K562 (cell line): Measurements from ENCODE around the gene LIFR.

Experiments
- ATF4 ChIP-seq: fragments of 450-650 bp; formaldehyde crosslinking; IDR thresholded peaks from 2 replicates; pipeline ENCODE4 v1.4.0; 2022; ENCODE audit warnings: mild to moderate bottlenecking, moderate library complexity
- CEBPB ChIP-seq: fragments of 450-650 bp; IDR thresholded peaks from 2 replicates; pipeline ENCODE4 v1.6.1; 2016; ENCODE audit warnings: missing genetic modification characterization, missing compliant biosample characterization
- CTCF ChIP-seq, 3 experiments: IDR thresholded peaks in 2 of 3; conservative IDR thresholded peaks in 1 of 3; 2 replicates each; pipeline ENCODE4 v1.5.1; 2011 to 2012; ENCODE audit warnings: low read length in 3 of 3, mild to moderate bottlenecking in 3 of 3, control low read depth in 2 of 3, improper control_type of control experiment in 1 of 3, inconsistent platforms in 1 of 3, low read depth in 1 of 3, mixed read lengths in 1 of 3, moderate library complexity in 1 of 3; ENCODE audit not compliant: insufficient read depth in 2 of 3
- EZH2 ChIP-seq: IDR thresholded peaks from 2 replicates; pipeline ENCODE4 v1.6.1; 2012; ENCODE audit warnings: low read depth, mild to moderate bottlenecking, inconsistent platforms, low read length, borderline replicate concordance
- IRF2 ChIP-seq: sonication (generic); formaldehyde crosslinking; IDR thresholded peaks from 2 replicates; pipeline ENCODE4 v1.8.1; 2022; ENCODE audit warnings: mild to moderate bottlenecking, missing genetic modification reagents
- MTA3 ChIP-seq: fragments of 450-650 bp; formaldehyde crosslinking; IDR thresholded peaks from 2 replicates; pipeline ENCODE4 v1.6.1; 2017; ENCODE audit warnings: mild to moderate bottlenecking, borderline replicate concordance
- MXD1 ChIP-seq: fragments of 250-450 bp; sonication (Bioruptor Pico); IDR thresholded peaks from 2 replicates; pipeline ENCODE4 v1.8.0; 2021; ENCODE audit warnings: borderline replicate concordance, mild to moderate bottlenecking, moderate library complexity; ENCODE audit not compliant: poor library complexity, severe bottlenecking
- MYNN ChIP-seq, 2 experiments: sonication (generic); formaldehyde crosslinking in 1 of 2; IDR thresholded peaks; 2 replicates each; pipeline versions ENCODE4 v1.5.0 to v1.6.1; 2016 to 2020; ENCODE audit warnings: antibody characterized with exemption in 1 of 2, missing genetic modification reagents in 1 of 2
- NKRF ChIP-seq: fragments of 450-650 bp; IDR thresholded peaks from 2 replicates; pipeline ENCODE4 v1.6.1; 2016; ENCODE audit warnings: borderline replicate concordance
- ZNF217 ChIP-seq: sonication (generic); formaldehyde crosslinking; IDR thresholded peaks from 2 replicates; pipeline ENCODE4 v1.8.0; 2022; ENCODE audit warnings: mild to moderate bottlenecking, missing genetic modification reagents

- TF ChIP-seq ATF4 (CRISPR knock-in tag): no peak
- TF ChIP-seq MTA3: no peak
- no peak for TF ChIP-seq NKRF
- no peak for TF ChIP-seq CTCF (IDR thresholded peaks at IDR 0.05 in 2 of 3, conservative IDR thresholded peaks at IDR 0.05 in 1 of 3; ENCODE audit: insufficient read depth in 2 of 3, low read depth in 1 of 3, low read length in 3 of 3)
- no peak for TF ChIP-seq MXD1 (CRISPR knock-in tag)
- no peak for TF ChIP-seq ZNF217
- no peak for TF ChIP-seq IRF2 (CRISPR knock-in tag)
- no peak for TF ChIP-seq EZH2
- no peak for TF ChIP-seq MYNN (IDR thresholded peaks at IDR 0.05)
- TF ChIP-seq MYNN (CRISPR knock-in tag; IDR thresholded peaks at IDR 0.05): no peak
- TF ChIP-seq CEBPB (tag): no peak
Observed at GRCh38 chr5:38582293-38582974, 26.0 kb upstream of the LIFR start.
